Colonic mucosa (tissue), 4 donors: Measurements from ENCODE around the gene ZMYM4. TPM values are rescaled to one million over a fixed set of nuclear protein-coding genes. Genes with fewer than 3 reads are reported as not detected.
"Not testable (repeated sequence)": the region's sequence is repeated elsewhere in the genome, so short reads cannot be mapped to it uniquely, and the experiment has no call there.

ENCODE experiments used
- DNase-seq: peaks from one replicate; pipeline ENCODE4 v3.0.0-alpha.2; 2020
- H3K27ac ChIP-seq: fragments of 200-600 bp; one replicate; pipeline ENCODE4 v1.8.0; 2021
- H3K27me3 ChIP-seq: fragments of 200-600 bp; one replicate; pipeline ENCODE4 v1.8.0; 2021
- H3K36me3 ChIP-seq: fragments of 200-600 bp; one replicate; pipeline ENCODE4 v1.8.0; 2021
- H3K4me1 ChIP-seq: fragments of 200-600 bp; one replicate; pipeline ENCODE4 v1.8.0; 2021; ENCODE audit warnings: mild to moderate bottlenecking
- H3K4me3 ChIP-seq: fragments of 200-600 bp; one replicate; pipeline ENCODE4 v1.8.0; 2021
- H3K9ac ChIP-seq, 2 donors: one replicate each; pipeline ENCODE4 v1.7.0; 2013; ENCODE audit warnings: control low read depth in 2 of 2, low read depth in 2 of 2, low read length in 2 of 2
- H3K9me3 ChIP-seq: fragments of 200-600 bp; one replicate; pipeline ENCODE4 v1.8.0; 2021
- intact Hi-C: fragments of 100-400 bp; cut with DNase I; formaldehyde crosslinking; loops from one replicate; pipeline ENCODE4 v1.14.1; 2022
- total RNA-seq, 2 donors: library from RNA; stranded (reverse); fragmentation: NEBNext Ultra II Directional in 1 of 2; extraction: Animal tissue kit (Norgen Biotek cat#: 25700) in 1 of 2; gene quantifications; one replicate each; pipeline ENCODE4 v1.2.1, GENCODE V29; 2021
- TF ChIP-seq, protein P1 (sequence below): fragments of 200-600 bp; IDR thresholded peaks from one replicate; pipeline ENCODE4 v1.8.0; 2022; ENCODE audit warnings: antibody characterized with exemption, mild to moderate bottlenecking
- donor health status: healthy.
- donor health status: DM: no; HTN: no; CAD: no.
- donor health status: DM: no; HTN: no; CAD: no.

ZMYM4 gene
- total RNA-seq, 2 donors from 2014 or later = 25.9 to 31.8 TPM

DNA sequence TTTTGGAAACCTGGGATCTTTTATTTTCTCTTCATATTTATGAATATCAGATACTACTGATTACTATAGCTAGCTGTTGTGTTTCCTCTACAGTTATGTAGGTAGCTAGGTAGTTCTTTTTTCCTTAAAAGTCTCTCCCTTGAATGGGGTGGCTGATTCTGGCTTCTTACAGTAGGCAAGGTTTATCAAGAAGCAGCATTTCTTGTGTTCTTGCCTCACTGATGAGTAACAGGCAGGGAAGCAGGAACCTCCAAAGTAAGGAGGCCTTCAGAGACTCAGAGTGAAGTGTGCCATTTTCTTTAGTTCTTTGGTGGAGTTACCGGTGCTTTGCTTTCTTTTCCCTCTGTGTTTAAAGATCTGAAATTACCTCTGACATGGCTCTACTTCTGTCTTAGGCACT is 56.0 kb downstream of the ZMYM4 start:
- H3K9me3 ChIP-seq = no peaks in the 10 kb centered on the region
- no peak overlapping the region for H3K4me3 ChIP-seq
- H3K9ac ChIP-seq = no peak overlapping the region
- intact Hi-C loops = no loop called here
- H3K27ac ChIP-seq = no peak overlapping the region
- no peaks in the 10 kb centered on the region for H3K36me3 ChIP-seq
- no peaks in the 10 kb centered on the region for H3K4me1 ChIP-seq
- DNase-seq = no peak
- TF ChIP-seq, protein P1, sequence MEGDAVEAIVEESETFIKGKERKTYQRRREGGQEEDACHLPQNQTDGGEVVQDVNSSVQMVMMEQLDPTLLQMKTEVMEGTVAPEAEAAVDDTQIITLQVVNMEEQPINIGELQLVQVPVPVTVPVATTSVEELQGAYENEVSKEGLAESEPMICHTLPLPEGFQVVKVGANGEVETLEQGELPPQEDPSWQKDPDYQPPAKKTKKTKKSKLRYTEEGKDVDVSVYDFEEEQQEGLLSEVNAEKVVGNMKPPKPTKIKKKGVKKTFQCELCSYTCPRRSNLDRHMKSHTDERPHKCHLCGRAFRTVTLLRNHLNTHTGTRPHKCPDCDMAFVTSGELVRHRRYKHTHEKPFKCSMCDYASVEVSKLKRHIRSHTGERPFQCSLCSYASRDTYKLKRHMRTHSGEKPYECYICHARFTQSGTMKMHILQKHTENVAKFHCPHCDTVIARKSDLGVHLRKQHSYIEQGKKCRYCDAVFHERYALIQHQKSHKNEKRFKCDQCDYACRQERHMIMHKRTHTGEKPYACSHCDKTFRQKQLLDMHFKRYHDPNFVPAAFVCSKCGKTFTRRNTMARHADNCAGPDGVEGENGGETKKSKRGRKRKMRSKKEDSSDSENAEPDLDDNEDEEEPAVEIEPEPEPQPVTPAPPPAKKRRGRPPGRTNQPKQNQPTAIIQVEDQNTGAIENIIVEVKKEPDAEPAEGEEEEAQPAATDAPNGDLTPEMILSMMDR = no peak
- H3K27me3 ChIP-seq = no peaks in the 10 kb centered on the region

DNA sequence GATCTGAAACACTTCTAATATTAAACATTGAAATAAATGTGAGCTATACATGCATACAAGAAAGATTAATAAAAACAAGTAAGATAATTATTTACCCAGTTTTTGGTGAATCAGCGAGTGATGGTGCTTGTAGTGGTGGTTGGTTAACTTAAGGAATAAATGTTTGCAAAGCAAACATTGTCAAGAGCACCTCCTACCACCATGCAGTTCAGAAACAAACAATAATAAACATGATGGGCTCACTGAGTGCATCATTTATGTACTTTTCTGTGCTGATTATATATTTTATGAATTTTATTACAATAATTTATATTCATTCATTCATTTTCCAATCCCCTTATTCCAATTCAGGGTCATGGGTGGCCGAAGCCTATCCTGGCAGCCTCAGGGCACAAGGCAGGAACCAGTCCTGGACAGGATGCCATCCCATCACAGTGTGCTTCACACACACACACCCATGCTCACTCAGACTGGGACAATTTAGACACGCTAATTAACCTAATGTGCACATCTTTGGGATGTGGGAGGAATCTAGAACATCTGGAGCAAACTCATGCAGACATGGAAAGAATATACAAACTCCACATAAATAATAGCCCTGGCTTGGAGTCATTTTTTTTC is 57.8 kb downstream of the ZMYM4 start:
- Histone ChIP-seq H3K27me3 (no peaks in the 10 kb centered on the region), H3K27ac (no peak overlapping the region), H3K36me3 (no peaks in the 10 kb centered on the region), H3K9ac (no peak overlapping the region), H3K4me1 (no peaks in the 10 kb centered on the region), H3K4me3 (no peak overlapping the region), H3K9me3 (no peaks in the 10 kb centered on the region)
- TF ChIP-seq, protein P1 = no peak
- intact Hi-C loops = no loop called here
- no peak for DNase-seq

DNA sequence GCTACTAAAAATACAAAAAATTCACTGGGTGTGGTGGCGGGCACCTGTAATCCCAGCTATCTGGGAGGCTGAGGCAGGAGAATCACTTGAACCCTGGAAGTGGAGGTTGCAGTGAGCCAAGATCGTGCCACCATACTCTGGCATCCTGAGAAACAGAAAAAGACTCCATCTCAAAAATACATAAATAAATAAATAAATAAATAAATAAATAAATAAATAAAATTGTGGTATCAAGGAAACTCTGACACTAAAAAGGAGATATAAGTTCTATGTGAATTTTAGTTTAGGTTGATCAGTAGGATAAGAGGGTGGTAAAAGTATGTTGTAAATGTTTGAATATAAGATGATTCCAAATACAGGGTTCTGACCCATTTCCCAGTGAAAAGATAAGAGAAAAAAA is 63.1 kb downstream of the ZMYM4 start:
- H3K27ac ChIP-seq, H3K27me3 ChIP-seq, intact Hi-C loops, H3K4me1 ChIP-seq, H3K9me3 ChIP-seq, DNase-seq, H3K4me3 ChIP-seq, H3K9ac ChIP-seq, H3K36me3 ChIP-seq: not testable (repeated sequence)

DNA sequence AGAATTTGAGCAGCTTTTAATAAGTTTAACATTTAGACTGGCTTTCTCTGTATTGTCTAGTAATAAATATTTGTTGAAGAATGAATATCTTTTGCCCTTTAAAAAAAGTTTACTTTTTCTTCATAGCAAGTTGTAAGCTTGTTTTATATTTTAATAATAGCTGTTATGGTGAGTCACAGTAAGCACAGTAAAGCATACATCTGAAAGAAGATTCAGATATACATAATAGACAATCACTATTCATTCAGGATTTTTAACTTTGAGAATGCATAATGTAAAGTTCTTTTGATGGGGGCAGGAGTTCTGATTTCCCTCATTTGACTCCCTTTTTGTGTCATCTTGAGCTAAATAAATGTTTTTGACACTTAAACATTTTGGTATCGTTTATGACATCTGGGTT is 66.0 kb downstream of the ZMYM4 start:
- intact Hi-C loops = no loop called here
- H3K9me3 ChIP-seq = no peaks in the 10 kb centered on the region
- H3K9ac ChIP-seq = no peak overlapping the region
- no peaks in the 10 kb centered on the region for H3K4me1 ChIP-seq
- no peaks in the 10 kb centered on the region for H3K36me3 ChIP-seq
- no peak for DNase-seq
- H3K4me3 ChIP-seq = no peak overlapping the region
- H3K27ac ChIP-seq = no peak overlapping the region
- TF ChIP-seq, protein P1 = no peak
- H3K27me3 ChIP-seq = no peaks in the 10 kb centered on the region

DNA sequence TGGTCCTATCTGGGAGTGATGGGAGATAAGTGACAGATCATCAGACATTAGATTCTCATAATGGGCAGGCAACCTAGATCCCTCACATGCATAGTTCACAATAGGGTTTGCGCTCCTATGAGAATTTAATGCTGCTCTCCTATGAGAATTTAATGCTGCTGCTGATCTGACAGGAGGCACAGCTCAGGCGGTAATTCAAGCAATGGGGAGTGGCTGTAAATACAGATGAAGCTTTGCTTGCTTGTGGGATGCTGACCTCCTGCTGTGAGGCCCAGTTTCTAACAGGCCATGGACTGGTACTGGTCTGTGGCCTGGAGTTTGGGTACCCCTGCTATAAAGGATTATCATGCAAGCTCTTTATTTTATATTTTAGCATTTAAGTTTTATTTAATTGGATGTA is 72.0 kb downstream of the ZMYM4 start:
- H3K27me3 ChIP-seq = no peaks in the 10 kb centered on the region
- H3K4me1 ChIP-seq = no peaks in the 10 kb centered on the region
- intact Hi-C loops = no loop called here
- no peak overlapping the region for H3K27ac ChIP-seq
- H3K36me3 ChIP-seq = no peaks in the 10 kb centered on the region
- DNase-seq = no peak
- H3K9me3 ChIP-seq = no peaks in the 10 kb centered on the region
- H3K9ac ChIP-seq = no peak overlapping the region
- TF ChIP-seq, protein P1 = no peak
- H3K4me3 ChIP-seq = no peak overlapping the region

DNA sequence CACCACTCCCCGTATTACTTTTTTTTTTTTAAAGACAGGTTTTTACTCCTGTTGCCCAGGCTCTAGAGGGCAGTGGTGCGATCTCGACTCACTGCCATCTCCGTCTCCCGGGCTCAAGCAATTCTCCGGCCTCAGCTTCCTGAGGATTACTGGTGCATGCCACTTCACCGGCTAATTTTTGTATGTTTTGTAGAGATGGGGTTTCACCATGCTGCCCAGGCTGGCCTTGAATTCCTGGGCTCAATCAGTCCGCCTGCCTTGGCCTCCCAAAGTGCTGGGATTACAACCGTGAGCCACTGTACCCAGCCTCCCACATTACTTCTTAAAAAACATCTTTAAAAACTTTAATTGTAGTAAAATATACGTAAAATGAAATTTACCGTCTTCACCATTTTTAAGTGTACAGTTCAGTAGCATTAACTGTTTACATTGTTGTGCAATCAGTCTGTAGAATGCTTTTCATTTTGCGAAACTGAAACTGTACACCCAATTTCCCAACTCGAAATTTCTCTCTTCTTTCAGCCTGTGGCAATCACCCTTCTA is 77.0 kb downstream of the ZMYM4 start:
- intact Hi-C loops = no loop called here
- Histone ChIP-seq H3K4me1 (no peaks in the 10 kb centered on the region), H3K27me3 (no peaks in the 10 kb centered on the region), H3K36me3 (no peaks in the 10 kb centered on the region), H3K27ac (no peak overlapping the region), H3K9me3 (no peaks in the 10 kb centered on the region), H3K4me3 (no peak overlapping the region), H3K9ac (no peak overlapping the region)
- DNase-seq = no peak
- TF ChIP-seq, protein P1 = no peak
